Measurements from ENCODE around the gene RASGRF2. TPM values are rescaled to one million over a fixed set of nuclear protein-coding genes. Genes with fewer than 3 reads are reported as not detected.
"Not testable (repeated sequence)": the region's sequence is repeated elsewhere in the genome, so short reads cannot be mapped to it uniquely, and the experiment has no call there.

RASGRF2 gene
- total RNA-seq, 2 experiments from 2014 or later, result 4.8 to 12.3 TPM

GRCh38 chr5:81053282-81053681 is 93.1 kb downstream of the RASGRF2 start:
- H3K27ac Mint-ChIP-seq; H3K27me3 Mint-ChIP-seq; H3K9me3 Mint-ChIP-seq (ENCODE audit: low read depth); H3K4me3 Mint-ChIP-seq; DNase-seq; H3K4me1 Mint-ChIP-seq; CTCF ChIA-PET; ATAC-seq; H3K36me3 Mint-ChIP-seq: not testable (repeated sequence)

- peaks cover 2% of the 10 kb centered on the region for H3K36me3 Mint-ChIP-seq
- H3K4me3 Mint-ChIP-seq, result no peak overlapping the region
- H3K27me3 Mint-ChIP-seq, result no peaks in the 10 kb centered on the region
- H3K9me3 Mint-ChIP-seq (ENCODE audit: low read depth), result no peaks in the 10 kb centered on the region
- CTCF ChIA-PET, result interaction anchor here (0.7 kb wide), 1 partner anchor 13 kb away, joined by 3 read pairs; no protein-coding TSS in a partner anchor
- no peaks in the 10 kb centered on the region for H3K4me1 Mint-ChIP-seq
- ATAC-seq (no peak), DNase-seq (no peak)
- H3K27ac Mint-ChIP-seq, result no peak overlapping the region
These were observed 98.0 kb downstream of the RASGRF2 start for GRCh38 chr5:81058121-81058520.

DNA sequence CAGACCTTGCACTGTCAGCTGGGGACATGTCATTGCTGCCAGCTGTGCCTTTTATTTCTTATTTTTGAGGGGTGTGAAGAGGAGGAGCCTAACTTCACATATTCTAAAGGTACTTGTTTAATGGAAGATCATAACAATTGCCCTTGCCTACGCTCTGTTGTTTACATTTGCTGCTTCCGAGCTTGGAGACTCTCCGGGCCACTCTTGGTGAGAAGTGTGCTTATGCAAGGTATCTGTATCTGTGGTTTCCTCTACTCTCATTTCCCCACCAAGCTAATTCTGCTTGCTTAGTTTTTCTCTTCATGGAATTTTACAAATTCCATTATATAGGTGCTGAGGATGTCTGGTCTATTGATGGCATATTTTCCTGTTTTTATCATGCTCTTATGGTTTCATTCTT is 105.3 kb downstream of the RASGRF2 start:
- no peak for ATAC-seq
- CTCF ChIA-PET, result no interaction called here
- Mint-ChIP-seq H3K4me3 (no peak overlapping the region), H3K4me1 (no peaks in the 10 kb centered on the region), H3K27me3 (no peaks in the 10 kb centered on the region), H3K9me3 (ENCODE audit: low read depth) (no peaks in the 10 kb centered on the region), H3K36me3 (peaks cover 3% of the 10 kb centered on the region), H3K27ac (no peak overlapping the region)
- no peak for DNase-seq

DNA sequence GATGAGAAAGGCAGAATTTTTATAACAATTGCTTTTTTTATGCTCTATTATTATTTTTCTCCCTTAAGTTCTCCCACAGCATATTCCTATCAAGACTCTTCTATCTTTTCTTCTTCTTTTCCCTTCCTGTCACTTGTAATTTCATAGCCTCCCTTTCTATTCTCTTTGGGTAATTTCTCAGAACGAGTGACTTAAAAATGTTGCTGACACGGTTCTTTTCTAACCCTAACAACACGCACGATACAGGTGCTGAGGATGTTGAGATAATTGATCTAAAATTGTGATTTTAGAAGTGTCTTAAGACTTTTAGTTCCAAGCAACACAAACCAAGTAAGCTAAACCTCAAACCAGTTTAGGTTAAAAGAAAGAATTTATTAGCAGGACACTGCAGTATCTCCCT is 105.9 kb downstream of the RASGRF2 start:
- ATAC-seq, result no peak
- Mint-ChIP-seq H3K27ac (no peak overlapping the region), H3K4me1 (no peaks in the 10 kb centered on the region), H3K36me3 (peaks cover 5% of the 10 kb centered on the region), H3K9me3 (ENCODE audit: low read depth) (no peaks in the 10 kb centered on the region), H3K4me3 (no peak overlapping the region), H3K27me3 (no peaks in the 10 kb centered on the region)
- no peak for DNase-seq
- CTCF ChIA-PET, result no interaction called here

DNA sequence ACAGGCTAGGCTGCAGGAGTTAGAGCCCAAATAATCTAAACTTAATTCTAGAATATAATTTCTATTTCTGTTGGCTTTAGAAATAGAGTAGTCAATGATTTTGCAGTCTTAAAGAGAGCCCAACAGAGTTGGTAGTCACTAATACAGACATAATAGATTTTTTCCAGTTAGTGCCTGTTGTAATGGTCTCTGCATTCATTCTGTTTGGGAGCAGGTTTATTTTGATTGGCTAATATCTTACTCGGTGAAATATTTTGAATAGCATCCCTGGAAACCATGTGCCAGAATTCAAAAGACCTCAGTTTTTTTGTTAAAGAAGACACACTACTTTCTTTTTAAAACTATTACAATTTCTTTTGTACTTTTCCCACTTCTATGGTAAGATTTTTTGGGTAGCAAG is 107.2 kb downstream of the RASGRF2 start:
- ATAC-seq (no peak), DNase-seq (no peak)
- no peaks in the 10 kb centered on the region for H3K27me3 Mint-ChIP-seq
- no peaks in the 10 kb centered on the region for H3K4me1 Mint-ChIP-seq
- no peaks in the 10 kb centered on the region for H3K9me3 Mint-ChIP-seq (ENCODE audit: low read depth)
- no peak overlapping the region for H3K4me3 Mint-ChIP-seq
- CTCF ChIA-PET, result no interaction called here
- H3K27ac Mint-ChIP-seq, result no peak overlapping the region
- peaks cover 5% of the 10 kb centered on the region for H3K36me3 Mint-ChIP-seq

GRCh38 chr5:81068063-81068462 is 107.9 kb downstream of the RASGRF2 start:
- CTCF ChIA-PET, result no interaction called here
- DNase-seq, result no peak
- ATAC-seq, result no peak
- Mint-ChIP-seq H3K4me1 (no peaks in the 10 kb centered on the region), H3K4me3 (no peak overlapping the region), H3K36me3 (peaks cover 5% of the 10 kb centered on the region), H3K27me3 (no peaks in the 10 kb centered on the region), H3K9me3 (ENCODE audit: low read depth) (no peaks in the 10 kb centered on the region), H3K27ac (no peak overlapping the region)

- no peaks in the 10 kb centered on the region for H3K27me3 Mint-ChIP-seq
- no peaks in the 10 kb centered on the region for H3K9me3 Mint-ChIP-seq (ENCODE audit: low read depth)
- no peaks in the 10 kb centered on the region for H3K4me1 Mint-ChIP-seq
- no peak for DNase-seq
- peaks cover 7% of the 10 kb centered on the region for H3K36me3 Mint-ChIP-seq
- no peak overlapping the region for H3K4me3 Mint-ChIP-seq
- CTCF ChIA-PET, result no interaction called here
- H3K27ac Mint-ChIP-seq, result no peak overlapping the region
- no peak for ATAC-seq
These were observed 108.5 kb downstream of the RASGRF2 start for GRCh38 chr5:81068635-81069034.

DNA sequence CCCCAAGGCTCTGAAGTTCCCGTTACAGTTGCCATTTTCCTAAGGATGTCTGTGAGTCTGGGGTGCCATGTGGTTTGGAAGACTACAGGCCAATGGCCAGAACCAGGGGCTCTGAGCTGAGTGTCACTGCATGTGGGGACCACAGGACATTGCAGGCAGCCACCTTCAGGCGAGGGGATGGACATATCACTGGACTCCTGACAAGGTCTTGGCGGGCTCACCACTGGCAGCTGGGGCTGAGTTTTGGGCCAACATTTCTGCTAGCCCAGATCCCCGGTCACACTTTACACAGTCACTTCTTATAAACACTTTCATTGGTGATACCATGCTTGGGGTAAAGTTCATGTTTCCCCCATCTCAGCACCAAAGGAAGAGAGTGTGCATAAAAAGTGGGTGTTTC is 109.8 kb downstream of the RASGRF2 start:
- H3K4me3 Mint-ChIP-seq, result no peak overlapping the region
- no peak for DNase-seq
- no peaks in the 10 kb centered on the region for H3K4me1 Mint-ChIP-seq
- no peaks in the 10 kb centered on the region for H3K27me3 Mint-ChIP-seq
- H3K9me3 Mint-ChIP-seq (ENCODE audit: low read depth), result no peaks in the 10 kb centered on the region
- no peak for ATAC-seq
- no peak overlapping the region for H3K27ac Mint-ChIP-seq
- H3K36me3 Mint-ChIP-seq, result peaks cover 9% of the 10 kb centered on the region
- CTCF ChIA-PET, result interaction anchor here (1.0 to 1.2 kb wide), 2 partner anchors 8 to 38 kb away, joined by 3 to 4 read pairs; no protein-coding TSS in a partner anchor

- no peak overlapping the region for H3K4me3 Mint-ChIP-seq
- no peaks in the 10 kb centered on the region for H3K27me3 Mint-ChIP-seq
- no peak overlapping the region for H3K27ac Mint-ChIP-seq
- H3K36me3 Mint-ChIP-seq, result peaks cover 9% of the 10 kb centered on the region
- no peaks in the 10 kb centered on the region for H3K4me1 Mint-ChIP-seq
- H3K9me3 Mint-ChIP-seq (ENCODE audit: low read depth), result no peaks in the 10 kb centered on the region
- ATAC-seq (no peak), DNase-seq (no peak)
- CTCF ChIA-PET, result interaction anchor here (1.0 kb wide), 1 partner anchor 9 kb away, joined by 3 read pairs; no protein-coding TSS in a partner anchor
These were observed 110.5 kb downstream of the RASGRF2 start for GRCh38 chr5:81070571-81071255.

- ATAC-seq (no peak), DNase-seq (no peak)
- Mint-ChIP-seq H3K4me1 (no peaks in the 10 kb centered on the region), H3K27ac (no peak overlapping the region), H3K36me3 (peaks cover 10% of the 10 kb centered on the region), H3K27me3 (no peaks in the 10 kb centered on the region), H3K9me3 (ENCODE audit: low read depth) (no peaks in the 10 kb centered on the region), H3K4me3 (no peak overlapping the region)
- CTCF ChIA-PET, result no interaction called here
These were observed 114.9 kb downstream of the RASGRF2 start for GRCh38 chr5:81075041-81075440.

GRCh38 chr5:81077105-81077504 is 116.9 kb downstream of the RASGRF2 start:
- ATAC-seq (no peak), DNase-seq (no peak)
- Mint-ChIP-seq H3K4me3 (no peak overlapping the region), H3K9me3 (ENCODE audit: low read depth) (no peaks in the 10 kb centered on the region), H3K27ac (no peak overlapping the region), H3K27me3 (no peaks in the 10 kb centered on the region), H3K36me3 (peaks cover 15% of the 10 kb centered on the region), H3K4me1 (no peaks in the 10 kb centered on the region)
- CTCF ChIA-PET, result no interaction called here

GRCh38 chr5:81078930-81079329 is 118.8 kb downstream of the RASGRF2 start:
- CTCF ChIA-PET, result interaction anchor here (1.2 kb wide), 1 partner anchor 87 kb away, joined by 3 read pairs; no protein-coding TSS in a partner anchor
- no peak for DNase-seq
- ATAC-seq, result no peak
- Mint-ChIP-seq H3K27me3 (no peaks in the 10 kb centered on the region), H3K36me3 (peaks cover 11% of the 10 kb centered on the region), H3K4me3 (no peak overlapping the region), H3K27ac (no peak overlapping the region), H3K9me3 (ENCODE audit: low read depth) (no peaks in the 10 kb centered on the region), H3K4me1 (no peaks in the 10 kb centered on the region)

DNA sequence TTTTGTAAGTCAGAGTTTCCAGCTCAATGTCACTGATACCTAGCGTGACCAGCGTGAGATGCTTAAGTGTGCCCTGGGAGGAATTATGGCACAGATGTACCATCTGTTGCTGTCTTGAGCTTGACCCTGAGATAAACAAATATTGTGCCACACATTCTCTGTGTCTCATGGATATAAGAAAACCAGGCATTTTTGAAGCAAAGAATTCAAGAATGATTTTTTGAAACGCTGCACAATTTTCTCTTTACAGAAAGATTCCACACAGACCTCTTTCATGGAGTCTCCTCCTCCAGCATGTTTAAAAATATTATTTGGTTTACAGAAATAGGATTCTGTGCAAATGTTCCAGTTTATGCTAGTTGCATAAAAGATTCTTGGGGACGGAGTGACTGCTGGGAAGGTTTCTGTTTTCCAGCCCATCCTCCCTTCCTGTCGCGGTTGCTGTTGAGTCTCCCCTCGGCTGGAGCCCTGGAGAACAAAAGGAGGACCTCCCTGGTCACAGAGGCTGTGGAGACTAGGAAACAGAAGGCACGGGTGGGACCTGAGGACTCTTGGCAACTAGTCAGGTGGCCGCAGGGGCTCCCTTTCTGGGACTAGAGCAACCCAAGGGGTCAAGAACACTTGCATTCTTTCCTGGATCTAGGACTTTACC is 120.8 kb downstream of the RASGRF2 start:
- Mint-ChIP-seq H3K27me3 (no peaks in the 10 kb centered on the region), H3K9me3 (ENCODE audit: low read depth) (no peaks in the 10 kb centered on the region), H3K4me1 (no peaks in the 10 kb centered on the region), H3K4me3 (no peak overlapping the region), H3K27ac (no peak overlapping the region), H3K36me3 (peaks cover 11% of the 10 kb centered on the region)
- ATAC-seq, result no peak
- no peak for DNase-seq
- CTCF ChIA-PET, result no interaction called here

DNA sequence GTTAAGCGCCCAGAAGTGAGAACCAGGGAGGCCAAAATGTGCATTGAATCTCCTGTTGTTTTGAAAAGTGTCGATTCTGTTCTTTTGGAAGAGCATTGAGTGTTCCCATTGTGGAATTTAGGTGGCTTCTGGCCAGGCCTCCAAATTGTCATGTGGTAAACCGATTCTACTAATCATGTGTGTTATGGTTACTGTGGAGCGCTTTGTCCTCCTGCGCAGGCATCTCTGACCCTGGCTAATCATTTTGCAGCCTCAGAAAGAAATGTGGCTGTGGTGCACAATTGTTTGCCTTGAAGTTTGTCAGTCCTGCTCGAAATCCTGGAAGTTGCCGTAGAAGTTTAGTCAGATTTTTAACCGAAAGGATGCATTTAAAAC is 121.3 kb downstream of the RASGRF2 start:
- Mint-ChIP-seq H3K4me3 (no peak overlapping the region), H3K36me3 (peaks cover 11% of the 10 kb centered on the region), H3K4me1 (no peaks in the 10 kb centered on the region), H3K27ac (no peak overlapping the region), H3K9me3 (ENCODE audit: low read depth) (no peaks in the 10 kb centered on the region), H3K27me3 (no peaks in the 10 kb centered on the region)
- DNase-seq (no peak), ATAC-seq (no peak)
- CTCF ChIA-PET, result no interaction called here
